Esophagus muscularis mucosa (tissue), 4 donors: ENCODE measurements around the gene ZFR. TPM values are rescaled to one million over a fixed set of nuclear protein-coding genes. Genes with fewer than 3 reads are reported as not detected.
"Not testable (repeated sequence)": the region's sequence is repeated elsewhere in the genome, so short reads cannot be mapped to it uniquely, and the experiment has no call there.

Source experiments
- DNase-seq: peaks from one replicate; pipeline ENCODE4 v3.0.0-alpha.2; 2017; ENCODE audit errors: extremely low spot score
- H3K27ac ChIP-seq, 4 donors: fragments of 200-600 bp; sonication (generic); replicated peaks in 1 of 4; 1 replicate in 3 of 4; 2 replicates in 1 of 4; pipeline ENCODE4 v1.5.1; 2016 to 2019; ENCODE audit warnings: mild to moderate bottlenecking in 1 of 4
- H3K27me3 ChIP-seq, 4 donors: fragments of 200-600 bp; sonication (generic); one replicate each; pipeline versions ENCODE4 v1.5.1 to v1.6.0; 2016 to 2019
- H3K36me3 ChIP-seq, 4 donors: fragments of 200-600 bp; sonication (generic); one replicate each; pipeline ENCODE4 v1.5.1; 2016 to 2019
- H3K4me1 ChIP-seq, 4 donors: fragments of 200-600 bp; sonication (generic); one replicate each; pipeline ENCODE4 v1.5.1; 2016 to 2019
- H3K4me3 ChIP-seq, 4 donors: fragments of 200-600 bp; sonication (generic); 1 replicate in 2 of 4; 2 replicates in 2 of 4; pipeline ENCODE4 v1.5.1; 2016 to 2019; ENCODE audit warnings: mild to moderate bottlenecking in 4 of 4, moderate library complexity in 1 of 4
- H3K9me3 ChIP-seq, 4 donors: fragments of 200-600 bp; sonication (generic); 1 replicate in 3 of 4; 2 replicates in 1 of 4; pipeline ENCODE4 v1.5.1; 2016 to 2019
- EP300 ChIP-seq: sonication (generic); formaldehyde crosslinking; IDR thresholded peaks from one replicate; pipeline ENCODE4 v1.6.1; 2017; ENCODE audit warnings: antibody characterized with exemption
- POLR2A ChIP-seq: fragments of 450-650 bp; IDR thresholded peaks from one replicate; pipeline ENCODE4 v1.6.1; 2017; ENCODE audit warnings: antibody characterized with exemption, moderate library complexity, mild to moderate bottlenecking, low read depth
- POLR2AphosphoS5 ChIP-seq, 2 donors: sonication (generic); formaldehyde crosslinking; IDR thresholded peaks; one replicate each; pipeline ENCODE4 v1.6.1; 2017; ENCODE audit warnings: antibody characterized with exemption in 2 of 2
- WGBS: methylation state at CpG from one replicate; pipeline ENCODE4 v1.1.5; 2018; 5-methylcytosine and 5-hydroxymethylcytosine counted together
- intact Hi-C: fragments of 100-400 bp; cut with DNase I; formaldehyde crosslinking; loops from one replicate; pipeline ENCODE4 v1.15.1; 2023
- total RNA-seq, 4 donors: library from RNA; depleted of rRNA; stranded (reverse); fragments of >200 nt; gene quantifications; one replicate each; pipeline versions ENCODE4 v1.1.0 to v1.2.1, GENCODE V29; 2016
- TF ChIP-seq, protein P1 (sequence below), 3 experiments: fragments of 200-600 bp in 2 of 3; fragments of 450-650 bp in 1 of 3; sonication (generic) in 2 of 3; IDR thresholded peaks; one replicate each; pipeline ENCODE4 v1.5.1; 2017 to 2019; ENCODE audit warnings: antibody characterized with exemption in 3 of 3, mild to moderate bottlenecking in 2 of 3, moderate library complexity in 1 of 3

The ZFR gene
- total RNA-seq, 4 donors from 2014 or later, result 83.2 to 106 (median 92.4) TPM

DNA sequence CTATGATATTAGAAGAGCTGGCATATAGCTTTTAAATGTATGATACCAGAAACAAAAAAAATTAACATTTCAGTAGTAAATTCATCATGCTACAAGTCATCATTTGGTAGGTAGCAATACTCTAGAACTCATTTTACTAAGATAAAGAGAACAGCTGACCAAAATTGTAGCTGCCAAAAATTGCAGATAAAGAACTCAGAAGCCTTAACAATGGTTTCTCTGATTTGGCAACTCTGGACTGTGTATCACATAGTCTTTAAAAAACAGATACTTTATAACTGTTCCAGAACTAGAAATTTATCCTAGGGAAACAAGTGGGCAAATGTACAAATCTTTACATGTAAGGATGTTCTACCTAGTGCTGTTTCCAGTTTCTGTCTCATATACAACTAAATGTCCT is 33.9 kb downstream of the ZFR start:
- Histone ChIP-seq H3K36me3 (peaks cover 19 to 85% (median 59%) of the 10 kb centered on the region in 4 donors), H3K27ac (no peak overlapping the region), H3K9me3 (no peaks in the 10 kb centered on the region), H3K27me3 (no peaks in the 10 kb centered on the region), H3K4me1 (peaks cover 0 to 10% (median 5%) of the 10 kb centered on the region in 4 donors), H3K4me3 (no peak overlapping the region)
- no peak for DNase-seq
- intact Hi-C loops, result no loop called here
- no peak for TF ChIP-seq POLR2A
- TF ChIP-seq EP300, result no peak
- no peak for TF ChIP-seq POLR2AphosphoS5 (IDR thresholded peaks at IDR 0.05)
- TF ChIP-seq, protein P1, sequence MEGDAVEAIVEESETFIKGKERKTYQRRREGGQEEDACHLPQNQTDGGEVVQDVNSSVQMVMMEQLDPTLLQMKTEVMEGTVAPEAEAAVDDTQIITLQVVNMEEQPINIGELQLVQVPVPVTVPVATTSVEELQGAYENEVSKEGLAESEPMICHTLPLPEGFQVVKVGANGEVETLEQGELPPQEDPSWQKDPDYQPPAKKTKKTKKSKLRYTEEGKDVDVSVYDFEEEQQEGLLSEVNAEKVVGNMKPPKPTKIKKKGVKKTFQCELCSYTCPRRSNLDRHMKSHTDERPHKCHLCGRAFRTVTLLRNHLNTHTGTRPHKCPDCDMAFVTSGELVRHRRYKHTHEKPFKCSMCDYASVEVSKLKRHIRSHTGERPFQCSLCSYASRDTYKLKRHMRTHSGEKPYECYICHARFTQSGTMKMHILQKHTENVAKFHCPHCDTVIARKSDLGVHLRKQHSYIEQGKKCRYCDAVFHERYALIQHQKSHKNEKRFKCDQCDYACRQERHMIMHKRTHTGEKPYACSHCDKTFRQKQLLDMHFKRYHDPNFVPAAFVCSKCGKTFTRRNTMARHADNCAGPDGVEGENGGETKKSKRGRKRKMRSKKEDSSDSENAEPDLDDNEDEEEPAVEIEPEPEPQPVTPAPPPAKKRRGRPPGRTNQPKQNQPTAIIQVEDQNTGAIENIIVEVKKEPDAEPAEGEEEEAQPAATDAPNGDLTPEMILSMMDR (IDR thresholded peaks at IDR 0.05), result no peak

DNA sequence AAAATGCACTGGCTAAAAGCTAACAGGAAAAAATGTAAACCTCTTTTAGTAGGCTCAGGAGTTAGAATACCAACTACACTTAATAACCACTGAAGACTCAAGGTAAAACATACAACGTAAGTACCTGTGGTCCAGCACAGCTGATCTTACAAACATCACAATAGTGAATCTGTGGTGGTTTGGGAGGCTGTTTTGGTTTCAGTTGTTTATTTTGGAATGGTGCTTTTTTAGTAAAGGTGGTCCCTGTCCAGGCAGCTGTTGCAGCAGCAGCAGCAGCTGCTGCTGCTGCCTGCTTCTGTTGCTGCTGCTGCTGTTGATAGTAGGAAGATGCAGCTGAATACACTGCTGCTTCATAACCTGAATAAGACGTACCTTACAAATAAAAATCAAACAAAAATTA is 37.9 kb downstream of the ZFR start:
- Histone ChIP-seq H3K9me3 (no peaks in the 10 kb centered on the region), H3K27me3 (no peaks in the 10 kb centered on the region), H3K27ac (no peak overlapping the region), H3K4me3 (no peak overlapping the region), H3K36me3 (peaks cover 46 to 90% (median 74%) of the 10 kb centered on the region in 4 donors), H3K4me1 (peaks cover 0 to 5% (median 0%) of the 10 kb centered on the region in 4 donors)
- 81% methylated on average over 2 of the region's 2 CpGs for WGBS
- intact Hi-C loops, result no loop called here
- TF ChIP-seq, protein P1 (IDR thresholded peaks at IDR 0.05), result no peak
- TF ChIP-seq EP300 (no peak), POLR2AphosphoS5 (IDR thresholded peaks at IDR 0.05) (no peak), POLR2A (no peak)
- DNase-seq, result no peak

DNA sequence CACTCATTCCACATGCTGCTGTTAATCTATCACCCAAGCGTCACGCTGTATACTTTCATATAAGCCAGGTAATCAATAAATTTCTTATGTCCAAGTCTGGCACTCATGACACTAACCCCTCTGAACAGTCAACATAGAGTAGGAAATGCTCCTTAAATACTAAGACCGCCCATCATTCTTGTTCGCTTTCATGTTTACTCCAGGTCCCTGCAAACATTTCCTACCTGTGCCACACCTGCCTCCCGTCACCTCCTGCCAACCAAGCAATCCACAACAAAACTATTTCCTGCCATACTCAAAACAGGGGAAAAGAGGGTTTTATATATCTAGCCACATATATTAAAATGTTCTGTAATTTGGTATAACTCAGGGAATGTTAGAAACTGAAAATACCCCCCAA is 39.0 kb downstream of the ZFR start:
- intact Hi-C loops, result no loop called here
- peaks cover 0 to 2% (median 0%) of the 10 kb centered on the region in 4 donors for H3K4me1 ChIP-seq
- peaks cover 51 to 92% (median 81%) of the 10 kb centered on the region in 4 donors for H3K36me3 ChIP-seq
- no peaks in the 10 kb centered on the region for H3K9me3 ChIP-seq
- TF ChIP-seq, protein P1 (IDR thresholded peaks at IDR 0.05), result no peak
- TF ChIP-seq EP300 (no peak), POLR2A (no peak), POLR2AphosphoS5 (IDR thresholded peaks at IDR 0.05) (no peak)
- no peak for DNase-seq
- 97% methylated on average over 5 of the region's 5 CpGs for WGBS
- no peak overlapping the region for H3K27ac ChIP-seq
- no peak overlapping the region for H3K4me3 ChIP-seq
- H3K27me3 ChIP-seq, result no peaks in the 10 kb centered on the region

DNA sequence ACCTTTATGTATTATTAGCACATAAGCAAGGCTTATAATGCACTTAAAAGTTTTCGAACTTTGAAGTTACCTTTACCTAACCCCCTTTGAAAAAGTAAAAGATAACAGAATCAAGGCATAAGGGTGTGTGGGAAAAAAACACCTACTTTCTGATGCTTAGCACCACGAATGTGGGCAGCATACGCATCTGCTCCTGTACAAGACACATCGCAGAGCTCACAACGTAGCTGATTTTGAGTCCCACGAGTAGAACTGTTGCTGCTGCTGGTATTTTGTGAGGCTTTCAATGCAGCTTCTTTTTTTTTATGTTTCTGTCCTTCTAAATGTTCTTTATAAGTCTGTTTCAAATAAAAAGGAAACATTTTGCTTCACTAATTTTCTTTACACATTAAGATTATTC is 40.8 kb downstream of the ZFR start:
- no peak for TF ChIP-seq EP300
- TF ChIP-seq, protein P1 (IDR thresholded peaks at IDR 0.05), result no peak
- no peak for TF ChIP-seq POLR2AphosphoS5 (IDR thresholded peaks at IDR 0.05)
- TF ChIP-seq POLR2A, result no peak
- Histone ChIP-seq H3K4me1 (no peaks in the 10 kb centered on the region), H3K27ac (no peak overlapping the region), H3K4me3 (no peak overlapping the region), H3K9me3 (no peaks in the 10 kb centered on the region), H3K27me3 (no peaks in the 10 kb centered on the region), H3K36me3 (peaks cover 54 to 93% (median 80%) of the 10 kb centered on the region in 4 donors)
- DNase-seq, result no peak
- intact Hi-C loops, result no loop called here
- WGBS, result 88% methylated on average over 6 of the region's 6 CpGs

DNA sequence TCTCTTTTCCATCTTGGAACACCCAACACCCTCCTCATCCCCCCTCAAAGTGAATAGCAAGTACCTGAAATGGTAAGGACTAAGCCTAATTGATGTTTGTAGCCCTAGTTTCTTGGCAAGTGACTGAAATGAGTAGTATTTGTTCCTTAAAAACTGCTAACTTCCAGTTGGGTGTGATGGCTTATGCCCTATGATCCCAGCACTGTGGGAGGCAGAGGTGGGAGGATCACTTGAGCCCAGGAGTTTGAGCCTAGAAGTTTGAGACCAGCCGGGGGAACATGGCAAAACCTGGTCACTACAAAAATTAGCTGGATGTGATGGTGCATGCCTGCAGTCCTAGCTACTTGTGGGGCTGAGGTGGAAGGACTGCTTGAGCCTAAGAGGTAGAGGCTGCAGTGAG is 44.1 kb downstream of the ZFR start:
- Histone ChIP-seq H3K4me1 (no peaks in the 10 kb centered on the region), H3K27ac (no peak overlapping the region), H3K36me3 (peaks cover 86 to 100% (median 93%) of the 10 kb centered on the region in 4 donors), H3K27me3 (no peaks in the 10 kb centered on the region), H3K9me3 (no peaks in the 10 kb centered on the region), H3K4me3 (no peak overlapping the region)
- TF ChIP-seq EP300 (no peak), POLR2AphosphoS5 (IDR thresholded peaks at IDR 0.05) (no peak)
- TF ChIP-seq, protein P1 (IDR thresholded peaks at IDR 0.05), result no peak
- DNase-seq, result no peak
- intact Hi-C loops, result no loop called here
- 100% methylated on average over 1 of the region's 1 CpG for WGBS

DNA sequence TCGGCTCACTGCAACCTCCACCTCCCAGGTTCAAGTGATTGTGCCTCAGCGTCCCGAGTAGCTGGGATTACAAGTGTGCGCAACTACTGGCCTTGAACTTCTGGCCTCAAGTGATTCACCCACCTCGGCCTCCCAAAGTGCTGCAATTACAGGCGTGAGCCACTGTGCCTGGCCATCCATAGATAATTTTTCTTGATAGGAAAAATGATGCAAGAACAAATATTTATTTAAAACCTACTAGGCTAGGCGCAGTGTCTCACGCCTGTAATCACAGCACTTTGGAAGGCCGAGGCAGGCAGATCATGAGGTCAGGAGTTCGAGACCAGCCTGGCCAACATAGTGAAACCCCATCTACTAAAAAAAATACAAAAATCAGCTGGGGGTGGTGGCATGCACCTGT is 45.8 kb downstream of the ZFR start:
- H3K4me3 ChIP-seq, H3K9me3 ChIP-seq, intact Hi-C loops, H3K27me3 ChIP-seq, DNase-seq, H3K4me1 ChIP-seq, H3K27ac ChIP-seq: not testable (repeated sequence)
- H3K36me3 ChIP-seq, result peaks cover 86 to 100% (median 95%) of the 10 kb centered on the region in 4 donors
- 93% methylated on average over 10 of the region's 10 CpGs for WGBS
